Measurements from ENCODE around the gene CASZ1. TPM values are rescaled to one million over a fixed set of nuclear protein-coding genes. Genes with fewer than 3 reads are reported as not detected.
A peak's percentile ranks its signal among the peaks of the same experiment; 100 is the strongest.

Gene CASZ1
- total RNA-seq, 4 donors from 2014 or later: 22.1 to 47.4 (median 28.0) TPM

DNA sequence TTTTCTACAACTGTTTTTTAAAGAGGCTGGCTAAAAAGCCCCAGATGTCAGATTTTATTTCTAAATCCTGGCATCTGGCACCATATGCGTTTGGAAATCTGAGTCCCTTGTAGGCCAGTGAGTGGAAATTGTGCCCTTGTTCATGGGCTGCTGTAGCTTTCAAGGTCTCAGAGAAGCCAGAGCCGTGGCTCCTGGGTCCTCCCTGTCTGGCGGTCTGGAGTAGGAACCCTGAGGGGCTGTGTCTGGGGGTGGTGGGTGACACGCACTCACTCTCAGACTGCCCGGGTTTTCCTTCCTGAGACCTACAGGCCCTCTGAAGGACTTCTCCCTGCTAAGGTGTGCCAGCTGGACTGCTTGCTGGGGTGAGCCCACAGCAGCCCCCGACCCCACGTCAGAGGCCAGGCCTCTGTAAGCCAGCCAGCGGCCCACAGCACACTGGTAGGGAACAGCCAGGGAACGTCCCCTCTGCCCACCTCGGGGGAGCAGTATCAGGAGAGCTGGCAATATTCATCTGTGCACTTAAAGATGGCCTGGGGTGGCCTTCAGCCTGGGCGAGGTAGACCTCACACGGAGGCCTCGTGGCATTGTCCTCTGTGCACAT is 170.2 kb downstream of the CASZ1 start:
- ATAC-seq: no peak
- Histone ChIP-seq H3K9me3 (no peaks in the 10 kb centered on the region), H3K4me1 (peaks cover 0 to 32% (median 0%) of the 10 kb centered on the region in 3 donors), H3K27me3 (no peaks in the 10 kb centered on the region), H3K4me3 (no peak overlapping the region), H3K36me3 (peaks cover 0 to 71% of the 10 kb centered on the region in 2 donors), H3K27ac (peak overlapping the region in 1 of 4 donors; percentile 17)
- WGBS, 2 donors (ENCODE audit: low coverage in 1 of 2): 67 to 86% methylated on average over 4 to 5 of the region's 13 CpGs
- TF ChIP-seq POLR2A (IDR thresholded peaks at IDR 0.05) (no peak), EP300 (IDR thresholded peaks at IDR 0.05) (no peak), POLR2AphosphoS5 (IDR thresholded peaks at IDR 0.05) (no peak)
- TF ChIP-seq, protein P1, sequence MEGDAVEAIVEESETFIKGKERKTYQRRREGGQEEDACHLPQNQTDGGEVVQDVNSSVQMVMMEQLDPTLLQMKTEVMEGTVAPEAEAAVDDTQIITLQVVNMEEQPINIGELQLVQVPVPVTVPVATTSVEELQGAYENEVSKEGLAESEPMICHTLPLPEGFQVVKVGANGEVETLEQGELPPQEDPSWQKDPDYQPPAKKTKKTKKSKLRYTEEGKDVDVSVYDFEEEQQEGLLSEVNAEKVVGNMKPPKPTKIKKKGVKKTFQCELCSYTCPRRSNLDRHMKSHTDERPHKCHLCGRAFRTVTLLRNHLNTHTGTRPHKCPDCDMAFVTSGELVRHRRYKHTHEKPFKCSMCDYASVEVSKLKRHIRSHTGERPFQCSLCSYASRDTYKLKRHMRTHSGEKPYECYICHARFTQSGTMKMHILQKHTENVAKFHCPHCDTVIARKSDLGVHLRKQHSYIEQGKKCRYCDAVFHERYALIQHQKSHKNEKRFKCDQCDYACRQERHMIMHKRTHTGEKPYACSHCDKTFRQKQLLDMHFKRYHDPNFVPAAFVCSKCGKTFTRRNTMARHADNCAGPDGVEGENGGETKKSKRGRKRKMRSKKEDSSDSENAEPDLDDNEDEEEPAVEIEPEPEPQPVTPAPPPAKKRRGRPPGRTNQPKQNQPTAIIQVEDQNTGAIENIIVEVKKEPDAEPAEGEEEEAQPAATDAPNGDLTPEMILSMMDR (IDR thresholded peaks at IDR 0.05): no peak

DNA sequence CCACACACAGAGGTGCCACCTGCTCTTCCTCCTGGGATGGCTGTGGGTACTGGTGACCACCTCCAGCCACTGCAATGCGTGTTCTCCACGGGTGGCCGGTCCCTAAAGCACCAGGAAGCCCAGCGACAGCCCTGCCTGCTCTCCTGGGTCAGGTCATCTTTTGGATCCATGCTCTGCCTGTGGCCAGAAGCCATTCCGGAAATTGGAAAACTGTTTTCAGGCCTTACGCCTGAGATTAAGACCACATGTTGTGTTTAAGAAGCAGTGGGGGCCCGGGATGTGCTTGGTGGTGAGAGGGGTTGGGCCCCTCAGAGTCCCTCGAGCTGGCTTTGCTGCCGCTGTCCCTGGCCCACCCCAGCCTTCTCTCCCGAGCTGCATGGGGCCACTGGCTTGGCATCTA is 170.9 kb downstream of the CASZ1 start:
- no CpG with 5 or more reads among the region's 10 CpGs for WGBS, 2 donors (ENCODE audit: low coverage in 1 of 2)
- Histone ChIP-seq H3K4me3 (no peak overlapping the region), H3K27ac (peak overlapping the region in 1 of 4 donors; percentile 4), H3K4me1 (peaks cover 0 to 25% (median 0%) of the 10 kb centered on the region in 3 donors), H3K9me3 (no peaks in the 10 kb centered on the region), H3K36me3 (peaks cover 0 to 67% of the 10 kb centered on the region in 2 donors), H3K27me3 (no peaks in the 10 kb centered on the region)
- TF ChIP-seq POLR2AphosphoS5 (IDR thresholded peaks at IDR 0.05): no peak
- no peak for TF ChIP-seq POLR2A (IDR thresholded peaks at IDR 0.05)
- TF ChIP-seq EP300 (IDR thresholded peaks at IDR 0.05): no peak
- TF ChIP-seq, protein P1 (IDR thresholded peaks at IDR 0.05): no peak
- ATAC-seq: no peak

DNA sequence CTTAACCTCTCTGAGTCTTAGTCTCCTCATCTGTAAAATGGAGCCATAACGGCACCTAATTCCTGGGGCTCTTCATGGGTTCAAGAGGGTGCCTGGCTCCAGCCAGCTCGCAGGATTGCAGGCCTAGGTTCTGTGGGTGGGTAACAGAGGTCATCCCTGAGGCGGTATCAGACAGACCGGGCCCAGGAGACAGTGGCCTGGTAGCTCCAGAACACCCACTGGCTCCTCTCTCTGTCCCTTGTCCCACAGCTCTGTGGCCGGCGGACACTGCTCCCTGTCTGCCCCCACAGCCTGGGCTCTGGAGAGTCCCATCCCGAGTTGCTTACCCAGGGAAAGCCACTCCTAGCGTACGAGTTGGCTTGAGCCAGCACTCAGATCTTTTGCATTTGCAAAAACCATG is 171.4 kb downstream of the CASZ1 start:
- no peak overlapping the region for H3K4me3 ChIP-seq
- TF ChIP-seq, protein P1 (IDR thresholded peaks at IDR 0.05): no peak
- TF ChIP-seq POLR2A (IDR thresholded peaks at IDR 0.05): no peak
- TF ChIP-seq EP300 (IDR thresholded peaks at IDR 0.05): no peak
- no peak for TF ChIP-seq POLR2AphosphoS5 (IDR thresholded peaks at IDR 0.05)
- ATAC-seq: no peak
- H3K9me3 ChIP-seq: no peaks in the 10 kb centered on the region
- WGBS, 2 donors (ENCODE audit: low coverage in 1 of 2): 67 to 95% methylated on average over 1 to 3 of the region's 9 CpGs
- H3K36me3 ChIP-seq: peaks cover 0 to 62% of the 10 kb centered on the region in 2 donors
- no peaks in the 10 kb centered on the region for H3K27me3 ChIP-seq
- peaks cover 0 to 21% (median 0%) of the 10 kb centered on the region in 3 donors for H3K4me1 ChIP-seq
- H3K27ac ChIP-seq: peak overlapping the region in 1 of 4 donors; percentile 4

DNA sequence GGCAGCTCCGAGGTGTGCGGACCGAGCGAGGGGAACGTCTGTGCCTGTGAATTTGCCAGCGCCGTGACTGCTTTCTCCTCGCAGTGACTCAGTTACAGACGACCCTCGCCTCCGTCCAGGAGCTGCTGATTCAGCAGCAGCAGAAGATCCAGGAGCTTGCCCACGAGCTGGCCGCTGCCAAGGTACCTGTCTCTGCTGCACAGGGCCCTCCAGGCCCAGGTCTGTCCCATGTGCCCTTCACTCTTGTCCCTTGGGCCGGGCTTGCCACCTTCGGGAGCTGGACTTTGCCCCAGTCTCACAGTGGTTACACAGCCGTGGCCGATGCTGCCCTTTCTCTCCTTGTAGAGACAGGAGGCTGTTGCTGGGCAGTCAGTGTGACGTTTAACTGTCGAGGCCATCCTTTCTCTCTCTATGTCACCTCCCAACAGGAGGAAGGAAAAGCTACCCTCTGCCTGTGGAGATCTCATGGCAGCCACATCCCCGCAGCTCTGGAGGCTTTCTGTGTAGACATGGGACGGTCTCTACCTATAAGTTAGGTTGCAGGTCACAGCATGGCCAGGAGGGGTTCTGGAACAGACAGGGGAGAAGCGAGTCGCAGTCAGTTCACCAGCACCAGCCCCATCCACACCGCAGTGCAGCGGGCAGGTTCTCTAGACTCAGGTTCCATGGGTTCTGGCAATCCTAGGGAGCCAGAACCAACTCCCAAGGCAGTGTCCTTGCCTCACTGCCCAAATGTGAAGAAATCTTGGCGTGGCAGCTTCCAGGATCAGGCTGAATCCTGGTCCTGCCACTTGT is 172.0 kb downstream of the CASZ1 start:
- Histone ChIP-seq H3K36me3 (peaks cover 0 to 56% of the 10 kb centered on the region in 2 donors), H3K9me3 (no peaks in the 10 kb centered on the region), H3K4me1 (peaks cover 0 to 16% (median 0%) of the 10 kb centered on the region in 3 donors), H3K27ac (peak overlapping the region in 1 of 4 donors; percentile 4), H3K27me3 (no peaks in the 10 kb centered on the region), H3K4me3 (no peak overlapping the region)
- TF ChIP-seq, protein P1 (IDR thresholded peaks at IDR 0.05): no peak
- TF ChIP-seq EP300 (IDR thresholded peaks at IDR 0.05) (no peak), POLR2A (IDR thresholded peaks at IDR 0.05) (no peak), POLR2AphosphoS5 (IDR thresholded peaks at IDR 0.05) (no peak)
- ATAC-seq: no peak
- 88 to 95% methylated on average over 10 to 12 of the region's 26 CpGs for WGBS, 2 donors (ENCODE audit: low coverage in 1 of 2)
